ENCODE measurements around the gene LMF1.

LMF1 gene

GRCh38 chr16:984736-985636, 14.2 kb upstream of the LMF1 start:
- no peak for DNase-seq (ENCODE audit: low read depth in 2 of 2)

DNA sequence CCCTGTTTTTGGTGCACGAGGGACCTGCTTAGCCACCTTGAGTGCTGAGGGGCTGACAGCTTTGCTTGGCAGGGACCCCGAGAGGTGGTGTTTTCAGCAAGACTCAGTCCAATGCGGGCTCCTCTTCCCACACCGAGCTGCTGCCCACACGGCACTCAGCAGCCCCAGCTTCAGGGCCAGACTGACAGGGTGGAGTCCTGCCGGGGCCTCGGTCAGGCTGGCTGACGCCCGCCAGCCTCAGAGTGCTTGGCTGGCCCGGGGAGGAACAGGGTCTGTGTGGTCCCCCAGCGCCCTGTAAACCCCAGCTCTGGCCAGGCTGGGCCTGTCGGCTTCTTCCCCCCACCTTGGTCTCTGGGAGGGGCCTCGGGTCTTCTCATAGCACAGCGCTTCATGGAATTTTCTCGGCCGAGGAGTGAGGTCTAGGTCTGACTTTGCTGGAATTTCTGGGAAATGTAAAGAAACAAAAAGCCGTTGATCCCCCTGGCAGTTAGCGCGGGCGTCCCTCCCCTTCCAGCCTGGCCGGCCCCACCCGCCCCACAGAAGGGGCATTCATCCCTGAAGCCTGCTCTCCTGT, 13.4 kb upstream of the LMF1 start:
- DNase-seq (ENCODE audit: low read depth in 2 of 2), result no peak

DNA sequence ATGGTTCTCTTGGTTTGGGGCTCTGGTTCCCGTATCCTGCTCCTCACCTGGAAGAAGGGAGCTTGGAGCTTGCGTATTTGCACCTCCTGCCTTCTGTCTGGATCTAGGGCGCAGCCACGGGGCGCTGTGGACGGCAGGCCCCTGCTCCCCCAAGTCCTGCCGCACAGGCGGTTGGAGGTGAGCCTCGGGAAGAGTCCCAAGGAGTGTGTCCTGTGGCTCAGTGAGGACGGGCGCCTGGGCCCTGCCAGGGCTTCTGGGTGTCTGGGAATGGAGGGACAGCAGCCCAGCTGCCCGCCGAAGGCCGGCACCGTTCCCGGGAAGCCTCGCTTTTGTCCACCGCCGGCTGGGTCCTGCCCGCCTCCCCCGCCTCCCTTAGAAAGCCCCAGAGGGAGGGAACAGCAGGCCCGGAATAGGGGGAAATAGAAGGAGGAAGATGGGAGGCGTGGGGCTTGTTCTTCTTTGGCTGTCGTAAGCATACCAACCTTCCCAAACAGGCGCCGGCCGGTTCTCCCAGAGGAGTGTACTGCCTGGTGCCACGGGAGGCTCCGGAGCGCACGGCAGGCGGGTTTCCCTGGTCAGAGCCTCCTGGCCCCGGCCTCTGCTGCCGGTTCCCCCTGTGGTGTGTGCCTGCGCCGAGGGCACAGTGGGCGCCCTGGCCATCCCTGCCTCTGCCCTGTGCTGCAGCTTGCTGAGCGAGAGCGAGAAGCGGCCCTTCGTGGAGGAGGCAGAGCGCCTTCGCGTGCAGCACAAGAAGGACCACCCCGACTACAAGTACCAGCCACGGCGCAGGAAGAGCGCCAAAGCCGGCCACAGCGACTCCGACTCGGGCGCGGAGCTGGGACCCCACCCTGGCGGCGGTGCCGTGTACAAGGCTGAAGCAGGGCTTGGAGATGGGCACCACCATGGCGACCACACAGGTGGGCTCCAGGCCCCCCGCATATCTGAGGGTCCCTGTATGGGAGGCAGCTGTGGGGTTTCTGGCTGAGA, 12.6 kb upstream of the LMF1 start:
- no peak for DNase-seq (ENCODE audit: low read depth in 2 of 2)

GRCh38 chr16:982145-983043, 11.6 kb upstream of the LMF1 start:
- DNase-seq (ENCODE audit: low read depth in 2 of 2), result no peak

DNA sequence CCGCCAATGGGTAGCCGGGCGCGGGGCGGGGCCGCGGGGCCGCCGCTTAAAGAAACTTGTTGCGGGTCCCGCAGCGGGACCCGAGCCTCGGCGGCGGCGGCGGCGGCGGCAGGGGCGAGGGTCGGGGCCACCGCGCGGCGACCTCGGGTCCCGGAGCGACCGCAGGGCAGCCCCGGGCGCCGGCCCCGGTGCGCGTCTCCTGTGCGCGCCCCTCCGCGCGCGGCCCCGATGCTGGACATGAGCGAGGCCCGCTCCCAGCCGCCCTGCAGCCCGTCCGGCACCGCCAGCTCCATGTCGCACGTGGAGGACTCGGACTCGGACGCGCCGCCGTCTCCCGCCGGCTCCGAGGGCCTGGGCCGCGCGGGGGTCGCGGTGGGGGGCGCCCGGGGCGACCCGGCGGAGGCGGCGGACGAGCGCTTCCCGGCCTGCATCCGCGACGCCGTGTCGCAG, 10.9 kb upstream of the LMF1 start, which contains the start of gene SOX8:
Gene SOX8 (plus strand): TSS at position 76 of the 450 bp plus-strand sequence. CDS start 153 bp downstream, at position 229.
- no peak for DNase-seq (ENCODE audit: low read depth in 2 of 2)

GRCh38 chr16:980595-980854, 9.7 kb upstream of the LMF1 start:
- no peak for DNase-seq (ENCODE audit: low read depth in 2 of 2)

- DNase-seq (ENCODE audit: low read depth in 2 of 2), result no peak
Measured at GRCh38 chr16:979859-980594, 9.2 kb upstream of the LMF1 start.

DNA sequence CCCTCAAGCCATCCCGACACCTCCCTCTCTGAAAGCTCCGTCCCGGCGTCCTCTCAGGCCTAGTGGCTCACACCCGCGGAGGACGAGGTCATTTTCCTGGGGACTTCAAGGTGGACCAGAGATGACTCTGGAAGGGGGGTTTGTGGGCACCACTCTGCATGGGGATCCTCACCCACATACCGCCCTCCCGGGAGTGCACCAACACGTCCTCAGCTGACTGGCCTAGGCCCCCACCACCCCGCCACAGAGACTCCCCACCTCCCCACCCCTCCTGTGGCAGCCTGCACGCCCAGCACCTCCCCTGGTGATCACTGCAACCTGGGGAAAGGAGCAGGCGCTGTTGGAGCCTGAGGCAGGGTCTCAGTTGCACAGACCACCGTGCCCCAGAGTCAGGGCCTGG, 8.4 kb upstream of the LMF1 start:
- DNase-seq (ENCODE audit: low read depth in 2 of 2), result no peak

DNA sequence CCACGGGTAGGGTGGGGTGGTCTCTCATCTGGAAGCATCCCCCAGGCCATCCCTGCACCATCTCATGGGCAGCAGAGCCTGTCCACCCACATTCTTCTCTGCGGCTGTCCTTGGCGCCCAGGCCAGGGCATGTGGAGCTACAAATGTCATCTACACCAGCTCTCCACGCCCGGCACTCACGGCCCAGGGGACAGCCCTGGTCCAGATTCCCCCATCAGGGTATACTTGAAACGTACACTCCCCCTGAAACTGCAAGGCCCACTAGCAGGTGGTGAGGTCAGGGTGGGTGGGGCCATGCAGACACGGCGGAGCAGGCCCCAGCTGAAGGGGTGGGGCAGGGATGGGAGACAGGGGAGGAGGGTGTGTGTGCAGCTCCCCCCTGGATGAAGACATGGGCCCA, 7.6 kb upstream of the LMF1 start:
- DNase-seq (ENCODE audit: low read depth in 2 of 2), result no peak

DNA sequence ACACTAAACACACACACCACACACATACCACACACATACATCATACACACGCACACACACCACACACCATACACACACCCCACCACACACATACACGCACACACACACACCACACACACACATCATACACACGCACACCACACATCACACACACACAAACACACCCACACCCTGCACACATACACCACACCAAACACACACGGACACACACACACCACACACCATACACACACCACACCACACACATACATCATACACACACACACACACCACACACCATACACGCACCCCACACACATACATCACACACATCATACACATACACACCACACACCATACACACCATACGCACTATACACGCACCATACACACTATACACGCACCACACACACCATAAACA, 7.1 kb upstream of the LMF1 start:
- no peak for DNase-seq (ENCODE audit: low read depth in 2 of 2)

- no peak for DNase-seq (ENCODE audit: low read depth in 2 of 2)
Measured at GRCh38 chr16:977081-977701, 6.4 kb upstream of the LMF1 start.

- DNase-seq (ENCODE audit: low read depth in 2 of 2), result no peak
Measured at GRCh38 chr16:976389-976931, 5.7 kb upstream of the LMF1 start.

DNA sequence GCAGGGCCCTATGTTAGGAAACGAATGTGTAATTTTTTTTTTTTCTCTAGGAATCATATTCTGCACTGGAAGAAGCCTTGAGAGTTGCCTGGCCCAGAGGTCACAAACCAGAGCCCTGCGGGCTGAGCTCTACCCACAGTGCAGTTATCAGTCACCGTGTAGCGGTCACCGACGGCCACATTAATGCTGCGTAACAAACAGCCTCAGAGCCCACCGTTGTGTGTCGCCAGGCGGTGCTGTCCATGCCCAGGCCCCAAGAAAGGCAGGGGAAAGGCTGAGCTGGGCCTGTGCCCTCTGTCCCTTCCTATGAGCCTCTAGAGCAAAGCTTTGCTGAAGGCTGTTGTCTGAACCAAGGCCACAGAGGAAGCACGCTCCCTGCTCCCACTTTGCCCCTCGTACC, 4.5 kb upstream of the LMF1 start:
- DNase-seq (ENCODE audit: low read depth in 2 of 2), result no peak

- no peak for DNase-seq (ENCODE audit: low read depth in 2 of 2)
Measured at GRCh38 chr16:974611-975261, 4.0 kb upstream of the LMF1 start.

DNA sequence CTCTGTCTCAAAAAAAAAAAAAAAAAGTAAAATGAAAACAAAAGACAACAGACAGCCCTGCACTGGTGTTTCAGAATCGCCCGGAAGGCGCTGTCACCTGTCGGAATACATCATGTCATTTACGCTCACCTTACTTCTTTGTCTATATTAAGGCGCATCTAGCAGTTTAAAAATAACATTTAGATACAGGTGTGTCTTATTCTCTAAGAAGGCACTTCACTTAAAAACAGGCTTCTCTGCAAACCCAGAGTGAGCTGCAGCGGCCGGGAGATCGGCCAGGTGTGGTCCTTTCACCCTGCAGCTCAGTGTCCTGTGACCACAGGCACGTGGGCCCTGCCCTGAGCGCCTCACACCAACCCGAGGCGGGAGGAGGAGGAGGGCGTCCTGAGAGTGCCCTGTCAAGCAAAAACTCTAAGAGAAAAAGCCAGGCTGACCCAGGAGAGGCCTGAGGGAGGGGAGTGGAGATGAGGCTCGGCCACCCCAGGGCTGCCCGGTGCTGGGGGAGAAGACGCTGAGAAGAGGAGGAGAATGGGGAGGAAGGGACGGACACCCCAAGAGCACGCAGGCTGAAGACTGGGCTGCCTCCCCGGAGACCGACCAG, 3.3 kb upstream of the LMF1 start:
- no peak for DNase-seq (ENCODE audit: low read depth in 2 of 2)

DNA sequence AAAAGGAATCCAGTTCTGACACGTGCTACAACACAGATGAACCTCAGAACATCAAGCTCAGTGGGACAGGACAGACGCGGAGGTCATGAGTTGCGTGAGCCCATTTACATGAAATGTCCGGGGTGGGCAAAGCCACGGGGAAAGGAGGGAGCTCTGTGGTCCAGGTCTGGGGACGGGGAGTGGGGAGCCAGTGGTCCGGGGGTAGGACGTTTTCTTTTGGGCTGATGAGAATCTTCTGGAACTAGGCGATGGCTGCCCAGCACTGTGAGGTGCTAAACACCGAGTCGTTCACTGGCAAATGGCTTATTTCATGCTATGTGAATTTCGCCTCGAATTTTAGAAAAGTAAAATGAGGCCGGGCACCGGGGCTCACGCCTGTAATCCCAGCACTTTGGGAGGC, 2.6 kb upstream of the LMF1 start:
- no peak for DNase-seq (ENCODE audit: low read depth in 2 of 2)

DNA sequence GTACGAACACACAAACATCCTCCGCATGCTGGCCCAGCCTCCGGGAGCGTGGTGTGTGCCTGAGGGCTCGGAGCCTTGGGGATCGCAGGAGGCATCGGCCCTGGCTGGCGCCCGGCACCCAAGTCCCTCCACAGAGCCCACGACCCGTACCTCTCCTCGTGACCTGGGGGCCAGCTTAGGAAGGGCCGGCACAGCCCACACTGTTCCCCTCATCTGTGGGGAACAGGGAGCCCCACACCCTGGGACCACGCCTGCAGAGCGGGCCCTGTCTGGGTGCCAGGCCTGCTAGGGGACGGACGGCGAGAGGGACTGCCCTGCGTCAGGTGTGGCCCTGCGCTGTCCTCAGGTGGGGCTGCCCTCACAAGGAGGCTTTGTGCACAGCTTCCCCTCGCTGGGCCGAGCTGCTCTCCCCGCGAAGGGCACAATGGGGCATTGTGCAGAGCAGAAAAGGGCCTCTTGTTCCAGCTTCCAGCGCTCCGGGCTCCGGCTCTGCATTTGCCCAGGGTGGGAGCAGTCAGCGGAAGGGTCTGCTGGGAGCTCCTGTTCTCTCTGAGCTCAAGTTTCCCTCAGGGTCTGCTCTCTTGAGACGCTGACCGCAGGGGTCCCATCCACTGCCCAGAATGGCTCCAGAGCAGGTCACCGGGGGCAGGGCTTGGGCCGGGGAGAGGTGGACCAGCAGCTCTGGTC, 1.7 kb upstream of the LMF1 start:
- DNase-seq (ENCODE audit: low read depth in 2 of 2), result no peak

- DNase-seq (ENCODE audit: low read depth in 2 of 2), result no peak
Measured at GRCh38 chr16:971981-972315, 1.2 kb upstream of the LMF1 start.

- no peak for DNase-seq (ENCODE audit: low read depth in 2 of 2)
Measured at GRCh38 chr16:971582-971905, 760 bp upstream of the LMF1 start.

Data from stimulated activated CD8-positive, alpha-beta memory T cell treated with anti-CD3 and anti-CD28 coated beads, Interleukin-7, amount 100 ng/mL, for 4 hours (primary cell).